Measurements from ENCODE around the gene OPCML. TPM values are rescaled to one million over a fixed set of nuclear protein-coding genes. Genes with fewer than 3 reads are reported as not detected.

OPCML gene
- total RNA-seq, 1 experiment from 2014 or later: not detected

DNA sequence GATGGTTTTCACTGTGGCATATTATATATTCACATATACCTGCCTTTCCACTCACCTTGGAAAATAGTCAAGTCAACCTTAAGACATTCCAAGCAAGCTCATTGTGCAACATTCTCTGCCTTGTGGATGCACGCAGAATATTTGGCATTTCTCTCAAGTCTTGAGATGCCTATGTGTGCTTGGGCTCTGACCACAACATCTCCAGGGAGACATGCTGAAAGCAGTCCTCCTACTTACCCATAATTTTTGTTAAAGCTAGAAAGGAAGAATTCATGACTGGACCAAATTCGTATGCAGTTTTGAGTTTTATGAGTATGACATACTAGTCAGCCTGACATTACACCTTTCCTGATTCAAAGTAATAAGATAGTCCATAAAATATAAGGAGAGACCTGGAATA lies 684.0 kb downstream of the OPCML start:
- Histone ChIP-seq H3K27me3 (ENCODE audit: low read length) (no peaks in the 10 kb centered on the region), H3K79me2 (ENCODE audit: low read length) (no peaks in the 10 kb centered on the region), H3K4me2 (ENCODE audit: low read length) (no peak overlapping the region), H3K9me2 (replicated peaks; ENCODE audit: low read length) (no peaks in the 10 kb centered on the region), H3K4me3 (ENCODE audit: low read length) (no peak overlapping the region), H3K9me3 (ENCODE audit: low read length) (peaks cover 14% of the 10 kb centered on the region), H3K9ac (ENCODE audit: low read length) (no peak overlapping the region), H3K4me1 (ENCODE audit: insufficient read depth, low read length) (no peaks in the 10 kb centered on the region), H2AFZ (ENCODE audit: low read length) (no peak overlapping the region), H3F3A (ENCODE audit: low read length, unreplicated experiment) (no peaks in the 10 kb centered on the region), H4K20me1 (ENCODE audit: low read length) (no peaks in the 10 kb centered on the region), H3K27ac (ENCODE audit: low read length) (no peak overlapping the region), H3K36me3 (ENCODE audit: low read depth, low read length) (no peaks in the 10 kb centered on the region)
- intact Hi-C loops (cut with micrococcal nuclease): no loop called here
- DNase-seq (no peak), ATAC-seq (no peak)
- TF ChIP-seq EZH2phosphoT487 (IDR thresholded peaks at IDR 0.05; ENCODE audit: borderline replicate concordance, low read length) (no peak), EZH2 (IDR thresholded peaks at IDR 0.05; ENCODE audit: low read length, unreplicated experiment) (no peak)
- TF ChIP-seq, protein P1, sequence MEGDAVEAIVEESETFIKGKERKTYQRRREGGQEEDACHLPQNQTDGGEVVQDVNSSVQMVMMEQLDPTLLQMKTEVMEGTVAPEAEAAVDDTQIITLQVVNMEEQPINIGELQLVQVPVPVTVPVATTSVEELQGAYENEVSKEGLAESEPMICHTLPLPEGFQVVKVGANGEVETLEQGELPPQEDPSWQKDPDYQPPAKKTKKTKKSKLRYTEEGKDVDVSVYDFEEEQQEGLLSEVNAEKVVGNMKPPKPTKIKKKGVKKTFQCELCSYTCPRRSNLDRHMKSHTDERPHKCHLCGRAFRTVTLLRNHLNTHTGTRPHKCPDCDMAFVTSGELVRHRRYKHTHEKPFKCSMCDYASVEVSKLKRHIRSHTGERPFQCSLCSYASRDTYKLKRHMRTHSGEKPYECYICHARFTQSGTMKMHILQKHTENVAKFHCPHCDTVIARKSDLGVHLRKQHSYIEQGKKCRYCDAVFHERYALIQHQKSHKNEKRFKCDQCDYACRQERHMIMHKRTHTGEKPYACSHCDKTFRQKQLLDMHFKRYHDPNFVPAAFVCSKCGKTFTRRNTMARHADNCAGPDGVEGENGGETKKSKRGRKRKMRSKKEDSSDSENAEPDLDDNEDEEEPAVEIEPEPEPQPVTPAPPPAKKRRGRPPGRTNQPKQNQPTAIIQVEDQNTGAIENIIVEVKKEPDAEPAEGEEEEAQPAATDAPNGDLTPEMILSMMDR (conservative IDR thresholded peaks at IDR 0.05; ENCODE audit: low read depth, low read length): no peak
- CTCF ChIA-PET: no interaction called here
- BruUV-seq (replicated peaks): no TSS peak
- POLR2A ChIA-PET (ENCODE audit: unreplicated experiment): no interaction called here

DNA sequence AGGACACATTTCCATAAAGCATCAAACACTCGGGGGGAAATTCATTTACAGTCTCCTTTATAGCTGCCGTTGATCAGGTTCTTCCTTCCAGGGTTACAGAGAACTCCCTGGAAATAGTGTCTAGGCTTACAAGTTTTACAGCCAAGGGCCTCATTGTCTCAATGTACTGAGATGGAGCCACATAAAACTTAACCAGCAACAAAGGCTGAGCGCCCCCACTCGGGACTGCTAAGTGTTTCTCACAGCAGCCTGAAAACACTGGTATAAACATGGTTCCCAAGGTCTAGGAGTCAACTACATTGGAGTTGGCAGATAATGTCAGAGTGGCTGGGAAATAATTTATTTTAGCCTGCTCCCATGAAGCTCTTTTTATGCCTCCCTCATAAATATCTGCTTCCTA lies 686.2 kb downstream of the OPCML start:
- no peak for TF ChIP-seq EZH2 (IDR thresholded peaks at IDR 0.05; ENCODE audit: low read length, unreplicated experiment)
- TF ChIP-seq, protein P1 (conservative IDR thresholded peaks at IDR 0.05; ENCODE audit: low read depth, low read length): no peak
- TF ChIP-seq EZH2phosphoT487 (IDR thresholded peaks at IDR 0.05; ENCODE audit: borderline replicate concordance, low read length): no peak
- H3K36me3 ChIP-seq (ENCODE audit: low read depth, low read length): no peaks in the 10 kb centered on the region
- H3K9me2 ChIP-seq (replicated peaks; ENCODE audit: low read length): no peaks in the 10 kb centered on the region
- no TSS peak for BruUV-seq (replicated peaks)
- no peaks in the 10 kb centered on the region; the same call in 1 of the 2 replicates for H3K27me3 ChIP-seq (ENCODE audit: low read length)
- H3F3A ChIP-seq (ENCODE audit: low read length, unreplicated experiment): no peaks in the 10 kb centered on the region
- ChIA-PET CTCF (no interaction called here), POLR2A (ENCODE audit: unreplicated experiment) (no interaction called here)
- no peak overlapping the region for H3K27ac ChIP-seq (ENCODE audit: low read length)
- intact Hi-C loops (cut with micrococcal nuclease): no loop called here
- no peak for ATAC-seq
- H2AFZ ChIP-seq (ENCODE audit: low read length): no peak overlapping the region
- H3K9ac ChIP-seq (ENCODE audit: low read length): no peak overlapping the region
- no peak overlapping the region for H3K4me3 ChIP-seq (ENCODE audit: low read length)
- no peaks in the 10 kb centered on the region for H3K4me1 ChIP-seq (ENCODE audit: insufficient read depth, low read length)
- H3K79me2 ChIP-seq (ENCODE audit: low read length): no peaks in the 10 kb centered on the region
- peaks cover 14% of the 10 kb centered on the region for H3K9me3 ChIP-seq (ENCODE audit: low read length)
- H3K4me2 ChIP-seq (ENCODE audit: low read length): no peak overlapping the region
- no peak for DNase-seq
- H4K20me1 ChIP-seq (ENCODE audit: low read length): no peaks in the 10 kb centered on the region

DNA sequence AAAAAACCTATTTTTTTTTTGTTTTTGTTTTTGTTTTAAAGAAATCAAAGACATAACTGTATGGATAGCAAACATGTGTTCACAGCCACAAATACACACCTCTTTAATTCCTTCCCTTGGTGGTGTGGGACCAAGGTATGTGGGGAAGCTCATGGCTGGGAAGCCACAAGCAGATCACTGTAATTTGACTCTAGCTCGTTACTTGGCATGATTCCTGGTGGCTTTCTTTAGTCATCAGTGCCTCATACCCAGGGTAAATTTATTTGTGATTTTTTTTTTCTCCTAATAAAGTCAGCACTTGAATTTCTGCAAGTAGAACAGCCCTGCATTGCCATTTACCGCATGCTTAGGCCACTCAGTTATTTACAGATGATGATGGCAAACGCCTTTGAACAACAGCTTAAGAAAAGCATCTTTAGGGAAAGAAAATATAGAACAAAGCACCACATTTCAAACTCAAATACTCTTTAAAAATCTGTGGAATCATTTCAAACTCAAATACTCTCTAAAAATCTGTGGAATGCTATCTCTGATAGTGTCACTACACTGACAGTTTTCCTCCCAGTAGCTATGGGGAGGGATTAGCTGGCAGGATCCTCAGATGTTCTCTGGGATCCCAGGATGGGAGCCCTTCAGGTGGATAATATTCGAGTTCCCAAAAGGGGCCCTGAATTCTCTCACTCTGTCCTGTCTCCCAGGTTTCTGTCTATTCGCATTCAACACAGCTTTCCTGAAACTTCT lies 687.2 kb downstream of the OPCML start:
- Histone ChIP-seq H3K9me3 (ENCODE audit: low read length) (peaks cover 14% of the 10 kb centered on the region), H3K4me2 (ENCODE audit: low read length) (no peak overlapping the region), H3K27ac (ENCODE audit: low read length) (no peak overlapping the region), H3F3A (ENCODE audit: low read length, unreplicated experiment) (no peaks in the 10 kb centered on the region), H3K27me3 (ENCODE audit: low read length) (no peaks in the 10 kb centered on the region; the same call in 1 of the 2 replicates), H3K9ac (ENCODE audit: low read length) (no peak overlapping the region), H4K20me1 (ENCODE audit: low read length) (no peaks in the 10 kb centered on the region), H3K9me2 (replicated peaks; ENCODE audit: low read length) (no peaks in the 10 kb centered on the region), H3K79me2 (ENCODE audit: low read length) (no peaks in the 10 kb centered on the region), H3K4me1 (ENCODE audit: insufficient read depth, low read length) (no peaks in the 10 kb centered on the region), H3K36me3 (ENCODE audit: low read depth, low read length) (no peaks in the 10 kb centered on the region), H3K4me3 (ENCODE audit: low read length) (no peak overlapping the region), H2AFZ (ENCODE audit: low read length) (no peak overlapping the region)
- no peak for ATAC-seq
- TF ChIP-seq, protein P1 (conservative IDR thresholded peaks at IDR 0.05; ENCODE audit: low read depth, low read length): no peak
- TF ChIP-seq EZH2 (IDR thresholded peaks at IDR 0.05; ENCODE audit: low read length, unreplicated experiment) (no peak), EZH2phosphoT487 (IDR thresholded peaks at IDR 0.05; ENCODE audit: borderline replicate concordance, low read length) (no peak)
- no TSS peak for BruUV-seq (replicated peaks)
- peak; percentile 67 for DNase-seq
- POLR2A ChIA-PET (ENCODE audit: unreplicated experiment): no interaction called here
- intact Hi-C loops (cut with micrococcal nuclease): no loop called here
- CTCF ChIA-PET: no interaction called here

All from PC-3 (cell line).